Left lobe of liver (tissue), 2 donors: ENCODE results near the gene CYP26C1. TPM values are rescaled to one million over a fixed set of nuclear protein-coding genes. Genes with fewer than 3 reads are reported as not detected.

ENCODE experiments used
- ATAC-seq: fragments of 200-7000 bp; cut with Tn5 transposase; one replicate; pipeline ENCODE4 v1.9.1; 2020; ENCODE audit warnings: mild to moderate bottlenecking, moderate library complexity
- DNase-seq: peaks from one replicate; pipeline ENCODE4 v3.0.0-alpha.2; 2020; ENCODE audit warnings: low spot score
- total RNA-seq: library from RNA; stranded (reverse); gene quantifications from one replicate; pipeline ENCODE4 v1.2.1, GENCODE V29; 2021
- donor health status: DM: no; HTN: no; CAD: no; lungs with moderate emphysema.
- donor health status: DM: no; HTN: yes; CAD: no.

Gene CYP26C1
- total RNA-seq, 1 donor from 2014 or later = 0.08 TPM

DNA sequence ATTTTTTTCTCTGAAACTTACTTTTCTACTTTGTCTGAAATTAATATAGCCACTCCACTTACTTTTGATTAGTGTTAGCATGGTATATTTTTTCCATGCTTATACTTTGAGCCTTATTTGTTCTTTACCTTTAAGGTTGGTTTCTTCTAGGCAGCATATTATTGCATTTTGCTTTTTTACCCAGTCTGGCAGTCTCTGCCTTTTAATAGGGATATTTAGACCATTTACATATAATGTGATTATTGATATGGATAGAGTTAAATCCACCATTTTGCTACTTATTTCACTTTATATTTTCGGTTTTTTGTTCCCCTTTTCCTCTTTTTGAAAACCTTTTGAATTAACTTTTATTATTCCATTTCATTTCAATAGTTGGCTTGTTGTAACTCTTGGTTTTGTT, 43.4 kb downstream of the CYP26C1 start:
- DNase-seq = no peak
- no peak for ATAC-seq

DNA sequence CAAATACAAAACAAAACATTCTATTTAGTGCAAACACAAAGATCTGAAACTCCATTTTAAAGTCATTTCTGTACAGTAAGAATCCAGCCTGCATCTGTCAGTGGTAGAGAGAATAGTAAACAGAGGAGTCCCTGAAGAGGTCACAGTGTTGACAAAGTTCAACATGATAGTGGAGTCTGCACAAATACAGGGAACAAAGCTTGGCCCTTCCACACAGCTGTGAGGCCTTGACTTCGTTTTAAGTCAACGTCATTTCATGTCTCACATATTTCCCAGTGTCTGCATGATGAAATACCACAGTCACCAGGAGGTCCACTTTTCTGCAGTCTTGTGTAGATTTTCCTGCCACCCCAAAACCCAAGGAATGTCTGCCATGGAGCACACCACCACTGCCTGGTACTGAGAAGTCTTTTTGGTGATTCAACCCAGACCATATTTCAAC, 46.1 kb downstream of the CYP26C1 start:
- no peak for DNase-seq
- peak; percentile 98 for ATAC-seq

DNA sequence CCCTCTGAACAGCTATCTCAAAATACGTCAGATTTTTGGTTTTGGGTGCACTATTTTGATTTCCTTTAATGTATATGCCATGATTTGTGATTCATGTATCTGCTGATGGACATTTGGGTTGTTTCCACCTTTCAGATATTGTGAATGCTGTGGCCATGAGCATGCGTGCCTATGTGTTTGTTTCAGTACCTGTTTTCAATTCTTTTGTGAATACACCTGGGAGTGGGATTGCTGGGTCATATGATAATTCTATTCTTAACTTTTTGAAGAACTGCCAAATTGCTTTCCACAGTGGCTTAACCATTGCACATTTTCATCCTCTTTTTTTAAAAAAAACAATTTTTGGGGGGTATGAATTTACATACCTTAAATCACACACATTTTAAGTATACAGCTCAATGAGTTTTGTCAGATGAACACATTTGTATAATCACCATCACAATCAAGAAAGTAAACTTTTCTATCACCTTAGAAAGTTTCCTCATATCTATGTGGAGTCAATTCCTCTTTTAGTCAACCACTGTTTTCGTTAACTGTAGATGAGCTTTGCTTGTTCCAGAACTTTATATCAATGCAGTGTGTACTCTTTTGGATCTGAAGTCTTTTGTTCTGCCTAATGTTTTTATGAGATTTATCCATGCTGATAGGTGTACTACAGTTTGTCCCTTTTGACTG, 50.0 kb downstream of the CYP26C1 start:
- DNase-seq (no peak), ATAC-seq (no peak)

DNA sequence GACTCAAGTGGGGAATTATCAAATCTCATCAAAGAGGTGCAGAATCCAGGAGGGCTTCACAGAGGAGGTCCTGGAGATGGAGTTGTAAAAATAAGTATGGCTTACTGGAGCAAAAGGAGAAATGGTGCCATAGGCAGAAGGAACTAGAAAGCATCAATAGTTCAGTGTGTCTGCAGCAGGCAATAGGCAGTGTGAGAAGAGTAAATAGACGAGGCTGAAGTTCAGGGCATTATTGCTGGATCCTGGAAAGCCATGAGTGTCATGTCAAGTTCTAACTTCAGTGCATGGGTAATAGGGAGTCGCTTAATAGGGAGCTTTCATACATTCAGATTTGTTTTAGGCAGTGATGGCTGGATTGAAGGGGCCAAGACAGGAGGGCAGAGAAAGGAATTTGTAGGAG, 52.4 kb downstream of the CYP26C1 start:
- peak; percentile 82 for ATAC-seq
- DNase-seq = no peak

DNA sequence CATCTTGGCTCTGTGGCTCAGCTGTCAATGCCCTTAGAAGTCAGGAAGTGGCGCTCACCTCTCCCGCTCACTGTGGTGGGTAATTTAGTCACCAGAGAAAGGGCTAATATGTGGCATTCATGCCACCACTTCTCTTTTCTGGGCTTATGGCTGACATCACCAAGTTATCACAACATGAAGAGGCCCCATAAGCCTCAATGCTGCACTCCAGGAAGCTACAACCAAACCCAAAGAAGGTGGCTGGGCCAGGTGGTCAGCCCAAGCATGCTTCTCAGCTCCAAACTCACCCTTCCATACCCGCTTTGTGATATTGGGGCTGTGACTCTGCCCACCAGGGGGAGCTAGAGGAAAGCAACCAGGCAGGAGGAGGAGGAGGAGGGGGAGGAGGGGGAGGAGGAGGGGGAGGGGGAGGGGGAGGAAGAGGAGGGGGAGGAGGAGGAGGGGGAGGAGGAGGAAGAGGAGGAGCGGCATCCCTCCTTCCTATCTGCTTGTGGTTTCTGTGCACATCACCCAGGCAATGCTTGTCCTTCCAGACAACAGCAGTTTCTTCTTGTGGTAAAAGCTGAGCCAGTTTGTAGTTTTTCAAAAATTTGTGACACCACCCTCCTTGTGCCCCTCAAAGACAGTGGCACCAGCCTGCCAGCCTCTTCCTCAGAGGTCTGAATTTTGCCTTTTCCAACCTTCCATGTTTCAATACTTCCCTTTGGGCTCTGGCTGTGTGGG, 55.2 kb downstream of the CYP26C1 start:
- DNase-seq = peak; percentile 80
- peak; percentile 98 for ATAC-seq

Other genes starting within 250 kb of the CYP26C1 start
- gene EXOC6, start 212.3 kb upstream of the CYP26C1 start, total RNA-seq = 4.9 TPM
- 16.2 TPM for gene CYP26A1, start 13.1 kb downstream of the CYP26C1 start, total RNA-seq